Endometrial microvascular endothelial cells (primary cell): ENCODE data around the gene P3R3URF. TPM values are rescaled to one million over a fixed set of nuclear protein-coding genes. Genes with fewer than 3 reads are reported as not detected.

Source experiments
- in situ Hi-C: cut with HindIII; loops from 2 replicates; pipeline ENCODE4 v1.10.0; 2017; ENCODE audit warnings: low sequenced_read_pairs, low pct_unique_long_range_greater_than_20kb; ENCODE audit errors: inconsistent ontology term
- total RNA-seq: library from RNA; depleted of rRNA; stranded (reverse); fragments of >200 nt; gene quantifications from one replicate; pipeline ENCODE4 v1.2.3, GENCODE V29; 2015; ENCODE audit errors: inconsistent ontology term

Gene P3R3URF
- total RNA-seq, 1 donor from 2014 or later, result not detected

DNA sequence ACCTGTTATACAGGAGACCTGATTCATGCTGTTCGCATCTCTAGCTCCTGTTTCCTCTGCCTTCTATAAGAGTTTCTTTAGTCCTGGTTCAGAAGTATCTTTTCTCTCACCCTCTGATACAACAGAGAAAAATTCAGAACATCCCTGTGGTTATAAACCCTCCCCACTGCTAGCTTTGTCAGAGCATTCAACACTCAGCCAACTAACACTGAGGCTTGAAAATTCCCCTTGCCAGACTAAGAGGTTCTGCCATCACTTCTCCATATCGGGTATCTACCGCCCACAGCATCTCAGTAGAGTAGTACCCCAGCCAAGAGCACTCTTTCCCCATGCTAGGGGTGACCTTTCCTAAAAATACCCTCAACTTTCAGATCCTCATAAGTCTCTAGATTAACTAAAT is 24.3 kb downstream of the P3R3URF start:
- in situ Hi-C loops, result no loop called here

DNA sequence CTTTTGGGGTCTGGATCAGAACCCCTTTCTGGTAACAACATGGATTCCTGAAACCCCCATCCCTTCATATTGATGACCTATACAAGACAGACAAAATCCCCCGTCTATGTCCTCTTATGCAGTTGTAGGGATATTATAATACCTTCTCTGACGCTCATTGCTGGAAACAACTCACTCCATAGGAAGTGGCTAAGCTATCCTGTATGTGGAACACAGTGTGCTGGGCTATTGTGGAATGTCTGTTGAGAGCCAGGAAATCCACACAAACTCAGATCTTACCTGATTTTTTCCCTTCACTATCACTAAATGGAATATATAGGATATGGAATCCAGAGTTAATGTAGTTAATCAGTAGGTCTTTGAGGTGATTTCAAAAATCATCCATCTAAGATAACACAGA is 26.2 kb downstream of the P3R3URF start:
- in situ Hi-C loops, result no loop called here

GRCh38 chr1:46148318-46148717 is 28.0 kb downstream of the P3R3URF start:
- in situ Hi-C loops, result no loop called here

DNA sequence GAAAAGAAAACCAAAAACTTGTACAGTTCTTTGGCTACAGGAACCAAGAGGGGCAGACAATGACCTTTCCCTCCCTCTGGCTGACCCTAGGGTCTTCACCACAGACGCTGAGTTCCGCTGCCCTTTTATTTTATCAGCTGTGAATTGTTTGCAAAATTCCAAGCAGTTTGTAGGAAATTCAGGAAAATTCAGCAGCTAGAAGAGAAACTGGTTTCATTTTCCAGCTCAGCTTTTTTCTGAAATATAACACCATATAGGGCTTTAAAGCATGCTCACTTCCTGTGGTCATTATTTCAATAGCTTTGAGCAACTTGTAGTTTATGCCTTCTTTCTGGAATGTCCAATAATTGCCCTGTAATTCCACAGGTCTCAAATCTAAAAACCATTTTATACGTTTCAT is 38.4 kb downstream of the P3R3URF start:
- in situ Hi-C loops, result no loop called here

GRCh38 chr1:46136711-46137110 is 39.6 kb downstream of the P3R3URF start:
- in situ Hi-C loops, result no loop called here

- in situ Hi-C loops, result no loop called here
These were observed 41.5 kb downstream of the P3R3URF start for GRCh38 chr1:46134660-46135331.

GRCh38 chr1:46133781-46134350 is 42.4 kb downstream of the P3R3URF start:
- in situ Hi-C loops, result no loop called here

- in situ Hi-C loops, result no loop called here
These were observed 43.1 kb downstream of the P3R3URF start for GRCh38 chr1:46133181-46133658.

GRCh38 chr1:46132529-46133180 is 43.6 kb downstream of the P3R3URF start, which contains the start of gene PIK3R3:
Gene PIK3R3 (minus strand): TSS chr1:46132629. CDS start chr1:46131952, 677 bp downstream.
- in situ Hi-C loops, result no loop called here

GRCh38 chr1:46131712-46132528 is 44.4 kb downstream of the P3R3URF start:
- in situ Hi-C loops, result no loop called here

DNA sequence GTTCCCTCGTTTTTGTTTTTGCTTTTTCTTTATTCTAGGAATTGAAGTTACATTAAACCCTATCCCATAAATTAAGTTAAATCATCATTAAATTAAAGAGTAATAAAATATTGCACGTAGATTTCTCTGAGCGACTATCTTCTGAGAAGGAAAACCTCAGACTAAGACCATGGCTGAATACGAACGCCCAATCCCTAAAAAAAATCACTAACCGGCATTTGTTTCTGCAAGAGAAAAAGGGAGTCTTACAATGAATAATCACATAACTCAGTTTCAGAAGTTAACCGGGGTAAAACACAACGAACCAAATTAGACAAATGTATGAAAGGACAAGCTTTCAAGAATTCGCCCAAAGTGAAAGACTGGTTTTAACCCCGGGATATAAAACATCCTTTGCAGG is 45.2 kb downstream of the P3R3URF start:
- in situ Hi-C loops, result no loop called here

DNA sequence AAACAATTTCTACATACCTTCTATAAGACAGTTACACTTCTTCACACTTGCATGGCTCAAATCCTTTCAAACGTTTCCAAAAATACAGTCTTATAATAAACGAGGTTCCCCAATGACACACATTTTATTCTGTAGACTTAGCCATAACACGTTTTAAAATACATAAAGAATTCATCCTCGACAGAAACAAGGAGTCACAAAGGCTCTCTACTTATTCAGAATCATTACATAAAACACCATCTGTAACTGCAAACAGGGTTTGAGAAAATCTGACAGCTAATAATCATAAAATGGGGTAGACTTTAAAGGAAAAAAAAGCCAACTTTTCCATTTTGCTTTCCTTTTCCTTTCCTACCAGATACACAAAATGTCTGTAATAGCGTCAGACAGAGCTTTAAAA is 45.7 kb downstream of the P3R3URF start:
- in situ Hi-C loops, result no loop called here

DNA sequence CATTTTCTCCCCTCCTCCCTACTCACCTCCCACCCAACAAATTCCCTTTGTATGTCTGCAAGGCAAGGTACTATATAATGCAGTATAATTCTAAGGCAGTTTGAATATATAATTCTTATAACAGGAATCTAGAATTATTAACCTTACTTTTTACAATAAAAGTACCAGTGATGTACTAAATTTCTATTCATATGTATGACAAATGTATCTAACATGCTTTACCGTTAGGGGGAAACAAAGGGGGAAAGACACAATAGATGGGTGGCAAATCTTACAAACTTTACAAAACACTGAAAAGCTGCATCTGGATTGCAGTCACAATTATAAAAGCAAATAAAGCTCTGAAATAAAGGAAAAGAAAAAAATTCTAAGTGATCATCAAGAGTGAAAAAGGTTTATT is 46.2 kb downstream of the P3R3URF start:
- in situ Hi-C loops, result no loop called here

GRCh38 chr1:46128344-46128743 is 47.9 kb downstream of the P3R3URF start:
- in situ Hi-C loops, result no loop called here

Other genes with a start within 250 kb of the P3R3URF start
- 19.2 TPM for gene PIK3R3, start 43.9 kb downstream of the P3R3URF start, total RNA-seq
- 1.4 TPM for gene TSPAN1, start 1.4 kb downstream of the P3R3URF start, total RNA-seq
- gene POMGNT1, start 21.9 kb upstream of the P3R3URF start, total RNA-seq, result 67.0 TPM
- gene LURAP1, start 26.8 kb upstream of the P3R3URF start, total RNA-seq, result 1.3 TPM
- 11.2 TPM for gene RAD54L, start 71.3 kb upstream of the P3R3URF start, total RNA-seq
- gene LRRC41, start 127.1 kb upstream of the P3R3URF start, total RNA-seq, result 106 TPM
- 478 TPM for gene UQCRH, start 127.2 kb upstream of the P3R3URF start, total RNA-seq
- gene NSUN4, start 164.3 kb upstream of the P3R3URF start, total RNA-seq, result 19.7 TPM
- not detected for gene FAAH, start 217.8 kb upstream of the P3R3URF start, total RNA-seq